Medulla oblongata (tissue), 1 donor: Measurements from ENCODE around the gene PRKG1.

Experiments used
- DNase-seq: peaks from one replicate; pipeline ENCODE4 v3.0.0-alpha.2; 2015; ENCODE audit errors: extremely low spot score

PRKG1 gene

GRCh38 chr10:51074238-51075028, at the start of gene PRKG1:
Gene PRKG1, plus strand, starts transcription at chr10:51074487.
- DNase-seq = peak; percentile 59

- no peak for DNase-seq
Measured at GRCh38 chr10:51028420-51028819, 45.9 kb upstream of the PRKG1 start.

GRCh38 chr10:51029172-51029641, 45.1 kb upstream of the PRKG1 start:
- no peak for DNase-seq

GRCh38 chr10:51030480-51030879, 43.8 kb upstream of the PRKG1 start:
- no peak for DNase-seq

DNA sequence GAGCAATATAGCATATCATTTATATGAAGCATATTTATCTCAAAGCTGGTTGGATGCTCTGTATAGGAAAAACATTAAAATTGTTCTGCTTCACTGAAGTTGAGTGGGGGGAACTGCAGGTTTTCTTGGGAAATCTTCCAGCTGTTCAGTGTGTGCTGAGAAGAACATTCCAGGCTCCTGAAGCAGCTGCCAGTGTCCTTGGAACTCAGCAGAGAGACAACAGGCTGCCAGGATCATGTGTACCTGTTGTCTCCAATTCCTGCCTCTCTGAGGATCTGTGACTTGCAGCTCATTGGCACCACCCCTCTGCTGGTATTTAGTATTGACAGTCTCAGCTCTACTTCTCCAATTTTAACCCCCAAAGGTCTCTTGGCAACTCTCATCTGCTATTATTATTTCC, 42.3 kb upstream of the PRKG1 start:
- no peak for DNase-seq

DNA sequence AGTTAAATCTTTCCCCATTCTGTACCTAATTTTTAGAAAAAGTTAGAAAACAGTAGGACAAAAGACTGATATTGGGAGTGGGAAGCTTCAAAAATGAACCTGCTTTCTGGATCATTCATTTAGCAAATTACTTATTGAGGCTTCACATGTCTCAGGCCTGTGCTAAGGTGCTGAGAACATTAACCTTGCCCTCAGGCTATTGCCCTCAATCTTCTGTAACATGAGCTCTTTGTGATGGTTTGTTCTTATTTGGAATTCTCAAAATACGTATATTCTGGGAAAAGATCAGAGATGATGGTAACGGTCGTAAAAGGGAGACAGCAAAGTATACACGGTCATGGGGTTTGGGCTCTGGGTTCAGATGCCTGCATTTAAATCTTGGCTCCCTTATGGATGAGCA, 39.5 kb upstream of the PRKG1 start:
- no peak for DNase-seq

DNA sequence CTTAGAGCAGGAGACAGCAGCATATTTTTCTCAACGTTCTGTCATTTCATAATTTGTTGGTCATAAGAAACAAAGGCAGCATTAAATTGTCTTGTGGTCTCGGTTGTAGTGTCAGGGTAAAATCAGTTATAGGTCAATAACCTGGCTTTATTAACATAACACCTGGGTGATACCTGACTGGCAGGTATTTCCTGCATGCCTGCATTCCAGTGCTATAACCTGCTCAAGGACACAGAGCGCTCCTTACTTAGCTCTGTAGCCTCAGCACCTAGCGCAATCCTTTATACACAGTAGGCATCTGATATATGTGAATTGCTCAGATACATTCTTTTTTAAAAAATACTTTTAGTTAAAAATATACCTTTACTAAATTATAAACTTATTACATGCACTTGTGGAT, 38.9 kb upstream of the PRKG1 start:
- DNase-seq = no peak

DNA sequence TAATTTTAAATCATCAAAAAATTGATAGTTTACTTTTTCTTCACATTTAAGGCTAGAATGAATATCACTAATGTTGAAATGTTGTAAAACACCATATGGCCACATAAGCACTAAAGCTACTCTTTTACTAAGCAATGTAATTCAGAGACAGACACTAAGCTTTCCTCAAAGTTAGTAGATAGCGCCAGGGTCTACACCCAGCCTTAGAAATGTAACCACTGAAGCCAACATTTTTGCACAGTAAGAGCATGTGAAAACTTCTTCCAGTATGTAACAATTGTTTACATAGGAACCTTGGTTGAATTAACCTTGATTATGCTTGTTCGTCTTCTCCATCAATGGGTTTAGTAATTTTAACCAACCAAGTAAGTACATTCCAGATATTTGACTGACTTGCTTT, 28.4 kb upstream of the PRKG1 start:
- no peak for DNase-seq

GRCh38 chr10:51046654-51047053, 27.6 kb upstream of the PRKG1 start:
- no peak for DNase-seq

- no peak for DNase-seq
Measured at GRCh38 chr10:51047857-51048256, 26.4 kb upstream of the PRKG1 start.

DNA sequence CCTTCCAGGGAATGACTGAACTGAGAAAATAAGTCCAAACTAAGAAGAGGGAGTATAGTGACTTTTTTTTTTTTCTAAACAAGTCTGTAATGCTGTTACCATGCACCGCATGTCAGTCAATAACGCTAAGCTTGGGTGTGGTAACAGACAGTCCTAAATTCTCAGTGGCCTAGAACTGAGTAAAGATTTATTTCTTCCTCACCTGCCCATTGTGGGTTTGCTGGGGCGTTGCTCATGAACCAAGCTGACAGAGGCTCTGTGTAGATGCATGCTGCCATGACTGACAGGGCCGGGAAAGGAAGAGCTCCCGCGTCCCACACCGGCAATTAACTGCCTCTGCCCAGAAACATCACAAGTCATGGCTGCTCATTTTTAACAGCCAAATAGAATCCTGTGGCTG, 25.5 kb upstream of the PRKG1 start:
- no peak for DNase-seq

DNA sequence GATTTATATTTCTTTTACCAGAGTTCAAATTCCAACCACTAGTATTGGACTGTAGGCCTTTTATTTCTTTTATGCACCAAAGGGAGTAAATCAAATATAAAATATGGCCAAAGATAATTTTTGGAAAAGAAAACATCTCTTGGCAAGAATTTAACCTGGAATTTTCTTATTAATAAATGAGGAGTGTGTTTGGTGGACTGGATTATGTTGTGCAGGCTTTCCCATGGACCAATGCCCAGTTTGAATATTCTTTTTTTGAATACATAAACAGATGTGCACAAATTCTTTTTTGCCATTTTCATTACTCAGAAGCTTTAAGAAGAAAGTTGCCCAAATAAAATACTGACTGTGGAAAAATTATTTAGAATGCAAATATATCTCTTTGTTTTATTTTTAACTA, 22.1 kb upstream of the PRKG1 start:
- DNase-seq = no peak

GRCh38 chr10:51057925-51058324, 16.4 kb upstream of the PRKG1 start:
- no peak for DNase-seq

GRCh38 chr10:51063166-51063565, 11.1 kb upstream of the PRKG1 start:
- no peak for DNase-seq

DNA sequence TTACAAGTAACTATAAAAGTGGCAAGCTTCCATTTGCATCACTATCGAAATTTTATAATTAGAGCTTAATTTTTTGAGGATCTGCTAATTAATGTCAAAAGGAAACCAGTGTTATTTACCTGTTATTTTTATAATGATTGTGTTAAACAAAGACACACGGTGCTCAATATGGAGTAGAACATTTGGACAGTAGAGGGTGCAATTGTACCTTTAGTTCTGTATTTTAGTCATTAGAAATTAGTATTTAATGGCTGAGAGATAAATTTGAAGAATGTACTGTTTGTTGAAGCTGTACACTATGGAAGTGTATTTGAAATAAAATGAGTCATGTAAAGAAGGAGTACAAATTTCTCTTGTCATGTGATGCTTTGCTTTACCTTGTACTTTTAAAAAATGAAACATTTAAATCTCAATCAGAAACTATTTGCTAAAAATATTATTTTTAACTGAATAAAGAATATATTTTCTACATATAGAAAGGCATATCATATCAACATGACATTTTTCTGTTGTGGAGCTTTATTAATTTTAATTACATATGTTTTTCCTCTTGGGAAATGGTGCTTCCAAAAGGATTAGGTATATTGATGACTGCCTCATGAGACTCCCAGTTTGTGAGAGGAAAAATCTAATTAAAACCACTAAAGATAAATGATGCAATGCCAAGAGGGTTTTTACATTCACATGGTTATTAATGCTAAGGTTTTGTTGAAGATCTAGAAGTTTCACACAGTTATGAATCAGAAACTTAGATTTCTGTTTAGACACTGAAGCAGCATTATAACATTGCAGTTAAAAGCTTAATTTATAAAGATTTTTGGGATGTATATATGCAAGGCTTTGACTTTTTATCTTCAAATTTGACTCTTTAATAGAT, 10.4 kb upstream of the PRKG1 start:
- DNase-seq = peak; percentile 57

- DNase-seq = no peak
Measured at GRCh38 chr10:51066231-51066630, 8.1 kb upstream of the PRKG1 start.

DNA sequence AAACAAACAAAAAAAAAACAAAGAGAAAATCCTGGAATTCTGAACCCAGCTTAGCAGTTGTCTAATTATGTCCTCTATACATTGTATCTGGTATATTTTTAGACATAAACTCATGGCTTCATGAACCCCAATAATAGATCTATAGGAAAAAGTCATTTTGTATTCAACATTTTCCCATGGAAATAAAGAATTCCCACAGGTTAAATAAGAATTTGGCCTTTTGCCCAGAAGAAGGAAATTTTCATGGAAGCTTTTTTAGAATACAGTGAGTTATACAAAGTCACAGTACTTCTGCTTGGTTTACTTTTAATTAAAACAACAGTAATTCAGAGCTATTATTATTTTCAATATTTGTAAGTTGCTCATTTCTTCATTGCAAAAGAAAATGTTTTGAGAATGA, 2.1 kb upstream of the PRKG1 start:
- no peak for DNase-seq

- no peak for DNase-seq
Measured at GRCh38 chr10:51072921-51073434, 1.3 kb upstream of the PRKG1 start.

DNA sequence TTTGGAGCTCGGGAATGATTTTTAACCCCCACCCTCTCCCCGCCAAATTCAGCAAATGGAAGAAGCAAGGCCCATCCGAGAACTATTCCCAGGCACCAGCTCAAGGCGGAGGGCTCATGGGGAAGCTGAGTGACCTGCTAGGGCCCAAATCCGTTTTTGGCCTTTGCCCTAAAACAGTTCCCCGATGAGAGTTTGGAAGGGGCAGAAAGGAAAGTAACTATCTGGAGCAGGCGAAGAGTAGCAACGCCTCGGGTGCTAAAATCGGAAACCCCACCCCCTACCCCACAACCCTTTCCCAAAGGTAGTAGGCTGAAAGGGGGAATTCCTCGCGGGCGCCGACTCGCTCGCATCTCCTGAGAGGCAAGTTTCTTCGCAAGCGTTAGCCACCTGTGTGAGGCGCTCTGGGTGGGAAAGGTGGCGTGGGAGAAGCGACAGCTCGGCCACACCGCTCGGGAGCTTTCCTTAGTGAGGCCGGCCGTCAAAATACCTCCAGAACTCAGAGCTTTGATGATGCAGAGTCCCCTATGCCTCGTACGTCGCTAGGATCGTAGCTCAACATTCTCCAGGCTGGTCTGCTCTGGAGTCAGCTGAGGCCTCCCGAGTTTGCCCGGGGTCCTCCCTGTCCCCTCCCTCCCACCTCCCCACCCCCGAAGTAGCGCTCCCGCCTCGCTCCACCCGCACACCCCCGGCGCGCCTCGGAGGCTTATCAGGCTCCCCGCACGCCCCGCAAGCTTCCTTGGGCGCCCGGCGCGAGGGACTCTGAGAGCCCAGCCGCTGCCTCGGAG, 642 bp upstream of the PRKG1 start:
- peak; percentile 16 for DNase-seq

DNA sequence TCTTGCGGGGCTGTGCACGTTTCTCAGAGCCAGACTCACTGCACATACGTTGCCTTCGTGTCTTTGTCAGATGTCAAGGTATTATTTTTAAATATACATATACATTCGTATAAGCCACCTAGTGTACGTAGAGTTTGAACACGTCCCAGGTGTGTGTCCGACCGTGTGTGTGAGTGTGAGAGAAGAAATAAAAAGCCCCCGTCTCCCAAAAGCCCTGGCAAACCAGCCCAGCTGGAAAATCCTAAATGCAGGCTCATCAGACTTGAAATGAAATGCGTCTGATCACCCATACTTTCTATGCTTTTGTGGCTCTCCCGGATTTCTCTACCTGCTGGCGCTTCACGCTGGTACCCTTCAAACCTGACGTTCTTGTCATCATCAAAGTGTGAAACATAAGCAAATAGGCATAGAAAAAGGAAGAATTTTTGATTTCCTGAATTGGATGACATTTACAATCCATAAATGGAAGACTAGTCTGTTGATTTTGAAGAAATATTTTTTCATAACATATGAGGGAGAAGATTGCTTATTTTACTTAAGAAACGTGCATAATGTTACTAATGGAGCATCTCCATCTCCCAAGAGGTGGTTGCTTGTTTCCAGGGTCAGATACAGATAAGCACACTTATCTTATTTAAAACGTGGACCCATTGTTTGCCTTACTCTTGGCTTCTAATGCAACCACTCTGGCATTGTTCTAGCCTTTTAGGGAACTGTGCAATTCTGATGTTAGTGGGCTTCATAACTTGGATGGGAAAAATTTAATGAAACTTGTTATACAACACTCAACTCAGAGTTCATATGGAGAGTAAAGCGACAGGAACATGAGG, 971 bp downstream of the PRKG1 start:
- no peak for DNase-seq

GRCh38 chr10:51075873-51076229, 1.6 kb downstream of the PRKG1 start:
- DNase-seq = no peak
